Breast epithelium (tissue), 4 donors: ENCODE measurements around the gene KCTD2. TPM values are rescaled to one million over a fixed set of nuclear protein-coding genes. Genes with fewer than 3 reads are reported as not detected.

ENCODE experiments used
- DNase-seq, 2 donors: peaks; one replicate each; pipeline ENCODE4 v3.0.0-alpha.2; 2019; ENCODE audit warnings: low spot score in 2 of 2
- H3K27ac ChIP-seq, 2 donors: fragments of 200-600 bp; sonication (generic) in 1 of 2; one replicate each; pipeline ENCODE4 v1.5.1; 2016 to 2019; ENCODE audit warnings: mild to moderate bottlenecking in 1 of 2
- H3K27me3 ChIP-seq, 2 donors: fragments of 200-600 bp; sonication (generic) in 1 of 2; one replicate each; pipeline versions ENCODE4 v1.5.1 to v1.6.0; 2017 to 2019; ENCODE audit warnings: control low read depth in 1 of 2, mild to moderate bottlenecking in 1 of 2
- H3K36me3 ChIP-seq: fragments of 200-600 bp; one replicate; pipeline ENCODE4 v1.5.1; 2019
- H3K4me1 ChIP-seq, 2 donors: fragments of 200-600 bp; sonication (generic); one replicate each; pipeline ENCODE4 v1.5.1; 2016 to 2019; ENCODE audit warnings: control low read depth in 1 of 2
- H3K4me3 ChIP-seq, 3 donors: fragments of 200-600 bp; sonication (generic); 1 replicate in 2 of 3; 2 replicates in 1 of 3; pipeline ENCODE4 v1.5.1; 2016 to 2019; ENCODE audit warnings: mild to moderate bottlenecking in 3 of 3, moderate library complexity in 2 of 3
- H3K9me3 ChIP-seq, 2 donors: fragments of 200-600 bp; sonication (generic) in 1 of 2; one replicate each; pipeline ENCODE4 v1.5.1; 2016 to 2019; ENCODE audit warnings: control low read depth in 1 of 2
- CTCF ChIP-seq, 3 donors: fragments of 450-650 bp; IDR thresholded peaks; one replicate each; pipeline ENCODE4 v1.5.1; 2016 to 2017; ENCODE audit warnings: antibody characterized with exemption in 3 of 3, mild to moderate bottlenecking in 3 of 3, moderate library complexity in 3 of 3
- POLR2A ChIP-seq: fragments of 450-650 bp; IDR thresholded peaks from one replicate; pipeline ENCODE4 v1.6.1; 2016; ENCODE audit warnings: antibody characterized with exemption, mild to moderate bottlenecking, moderate library complexity
- POLR2AphosphoS5 ChIP-seq, 3 donors: sonication (generic); formaldehyde crosslinking; IDR thresholded peaks; one replicate each; pipeline ENCODE4 v1.6.1; 2017; ENCODE audit warnings: antibody characterized with exemption in 3 of 3
- intact Hi-C: fragments of 100-400 bp; cut with DNase I; formaldehyde crosslinking; loops from one replicate; pipeline ENCODE4 v1.15.1; 2023; ENCODE audit warnings: low total_unique reads
- total RNA-seq, 3 donors: library from RNA; depleted of rRNA; stranded (reverse); fragments of >200 nt; gene quantifications; one replicate each; pipeline ENCODE4 v1.1.0, GENCODE V29; 2016

Gene KCTD2
- total RNA-seq, 3 donors from 2014 or later, result 23.5 to 28.4 (median 24.6) TPM

GRCh38 chr17:75102385-75102821 lies 55.4 kb downstream of the KCTD2 start:
- DNase-seq, result no peak
- intact Hi-C loops, result no loop called here
- H3K36me3 ChIP-seq, result no peaks in the 10 kb centered on the region

GRCh38 chr17:75103601-75104554 lies 56.9 kb downstream of the KCTD2 start:
- TF ChIP-seq CTCF (IDR thresholded peaks at IDR 0.05) (no peak), POLR2AphosphoS5 (IDR thresholded peaks at IDR 0.05) (no peak)
- no peak overlapping the region for H3K27ac ChIP-seq
- H3K9me3 ChIP-seq, result no peaks in the 10 kb centered on the region
- intact Hi-C loops, result no loop called here
- no peaks in the 10 kb centered on the region for H3K4me1 ChIP-seq
- H3K4me3 ChIP-seq, result no peak overlapping the region
- DNase-seq, result no peak
- no peaks in the 10 kb centered on the region for H3K27me3 ChIP-seq
- H3K36me3 ChIP-seq, result no peaks in the 10 kb centered on the region

More at GRCh38 chr17:75102385-75102821, 55.4 kb downstream of the KCTD2 start:
- no peaks in the 10 kb centered on the region for H3K9me3 ChIP-seq
- no peak overlapping the region for H3K27ac ChIP-seq
- TF ChIP-seq POLR2AphosphoS5 (IDR thresholded peaks at IDR 0.05), result no peak
- no peak for TF ChIP-seq CTCF (IDR thresholded peaks at IDR 0.05)
- no peak for TF ChIP-seq POLR2A
- H3K4me1 ChIP-seq, result no peaks in the 10 kb centered on the region
- H3K27me3 ChIP-seq, result no peaks in the 10 kb centered on the region
- H3K4me3 ChIP-seq, result no peak overlapping the region

DNA sequence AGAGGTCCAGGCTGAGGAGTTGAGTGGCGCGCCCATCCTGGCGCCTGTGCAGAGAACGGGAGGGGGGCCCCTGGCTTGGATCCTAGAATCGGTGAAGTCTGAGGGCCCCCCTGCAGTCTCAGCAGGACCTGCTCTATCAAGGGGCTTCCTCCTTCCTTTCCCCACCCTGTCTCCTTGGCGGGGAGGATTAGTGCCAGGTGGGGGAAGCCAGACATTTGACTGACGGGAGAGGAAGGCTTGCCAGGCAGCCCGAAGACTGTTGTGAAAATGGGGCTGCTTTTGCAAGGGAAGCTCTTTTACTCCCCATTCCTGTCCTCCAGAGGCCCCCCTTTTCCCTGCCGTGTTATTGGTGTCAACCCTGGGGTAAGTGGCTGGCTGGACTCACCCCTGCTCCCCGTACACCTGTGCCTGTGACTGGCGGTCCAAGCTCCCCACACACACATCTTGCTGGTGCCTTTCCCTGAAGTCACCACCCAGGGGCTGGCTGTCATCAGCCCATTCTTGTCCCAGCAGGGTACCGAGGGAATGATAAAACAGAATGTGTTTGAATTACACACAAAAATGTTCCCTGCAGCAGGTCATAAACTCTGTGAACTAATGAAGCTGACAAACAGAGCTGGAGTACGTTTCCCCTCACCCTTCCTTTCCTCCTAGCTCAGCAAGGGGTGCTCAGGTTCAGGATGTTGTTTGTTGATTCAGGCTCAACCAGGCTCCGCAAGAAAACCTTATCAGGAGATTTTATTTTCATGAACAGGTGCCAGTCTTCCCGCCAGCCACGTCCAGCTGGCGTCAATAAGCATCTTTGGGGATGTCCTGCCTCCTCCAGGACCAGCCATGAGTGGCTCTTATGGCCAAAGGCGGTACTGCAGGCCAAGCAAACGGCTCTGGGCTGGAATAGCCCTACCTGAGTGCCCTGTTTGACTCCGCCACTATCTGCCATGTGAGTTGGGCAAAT lies 58.4 kb downstream of the KCTD2 start:
- H3K27me3 ChIP-seq, result no peaks in the 10 kb centered on the region
- intact Hi-C loops, result loop anchor here (1.0 kb wide), 1 partner anchor 33 kb away; no protein-coding TSS in a partner anchor
- no peak for DNase-seq
- H3K27ac ChIP-seq, result no peak overlapping the region
- H3K4me1 ChIP-seq, result no peaks in the 10 kb centered on the region
- no peaks in the 10 kb centered on the region for H3K9me3 ChIP-seq
- no peaks in the 10 kb centered on the region for H3K36me3 ChIP-seq
- no peak overlapping the region for H3K4me3 ChIP-seq
- peak; percentile 42 to 72 (median 71) for TF ChIP-seq CTCF (IDR thresholded peaks at IDR 0.05)
- TF ChIP-seq POLR2A, result no peak

DNA sequence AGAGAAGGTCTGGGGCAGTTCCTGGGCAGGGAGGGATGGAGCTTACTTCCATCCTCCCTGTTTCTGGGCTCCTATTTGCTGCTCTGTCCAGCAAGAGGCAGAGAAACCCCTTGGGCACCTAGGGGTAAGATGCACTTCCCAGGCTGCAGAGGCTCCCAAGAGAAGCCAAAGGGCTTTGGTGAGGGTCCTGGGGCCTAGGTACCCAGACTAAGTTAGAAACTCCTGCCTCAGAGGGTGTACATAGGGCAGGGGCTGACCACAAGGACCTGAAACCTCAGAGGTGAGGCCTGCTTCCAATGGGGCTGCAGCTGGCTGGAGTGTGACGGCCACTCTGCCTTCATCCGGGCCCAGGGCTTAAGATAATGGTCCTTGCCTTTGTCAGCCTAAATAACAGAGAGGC lies 61.2 kb downstream of the KCTD2 start:
- Histone ChIP-seq H3K27me3 (no peaks in the 10 kb centered on the region), H3K4me3 (no peak overlapping the region), H3K27ac (no peak overlapping the region), H3K9me3 (no peaks in the 10 kb centered on the region), H3K36me3 (no peaks in the 10 kb centered on the region), H3K4me1 (no peaks in the 10 kb centered on the region)
- no peak for DNase-seq
- intact Hi-C loops, result no loop called here
- TF ChIP-seq POLR2A (no peak), CTCF (IDR thresholded peaks at IDR 0.05) (no peak), POLR2AphosphoS5 (IDR thresholded peaks at IDR 0.05) (no peak)
